KMS-11 (cell line): ENCODE data around the gene GRAMD1A.

ENCODE experiments used
- H2AFZ ChIP-seq: fragments of 200-600 bp; sonication (generic); 2 replicates; pipeline ENCODE4 v1.6.1; 2016; ENCODE audit warnings: antibody characterized with exemption, mixed run types, low read depth
- H3K27ac ChIP-seq: fragments of 200-600 bp; sonication (generic); 2 replicates; pipeline ENCODE4 v1.6.1; 2016; ENCODE audit warnings: mild to moderate bottlenecking, mixed run types
- H3K27me3 ChIP-seq: fragments of 200-600 bp; sonication (generic); 2 replicates; pipeline ENCODE4 v1.6.1; 2017; ENCODE audit warnings: mild to moderate bottlenecking, low read depth, mixed run types, moderate library complexity; ENCODE audit not compliant: insufficient read depth
- H3K36me3 ChIP-seq: fragments of 200-600 bp; sonication (generic); 2 replicates; pipeline ENCODE4 v1.6.1; 2017; ENCODE audit warnings: mild to moderate bottlenecking, mixed run types; ENCODE audit not compliant: insufficient read depth
- H3K4me1 ChIP-seq: fragments of 200-600 bp; sonication (generic); 2 replicates; pipeline ENCODE4 v1.6.1; 2016; ENCODE audit warnings: mild to moderate bottlenecking, low read depth, mixed run types; ENCODE audit not compliant: poor library complexity, severe bottlenecking
- H3K4me2 ChIP-seq: fragments of 200-600 bp; sonication (generic); 2 replicates; pipeline ENCODE4 v1.7.0; 2016; ENCODE audit warnings: mild to moderate bottlenecking, mixed run types
- H3K4me3 ChIP-seq: fragments of 200-600 bp; sonication (generic); IDR thresholded peaks from 2 replicates; pipeline ENCODE4 v1.6.1; 2017; ENCODE audit warnings: low read depth, low read length, mixed read lengths; ENCODE audit not compliant: insufficient read depth
- H3K79me2 ChIP-seq: fragments of 200-600 bp; sonication (generic); 2 replicates; pipeline ENCODE4 v1.6.1; 2016; ENCODE audit warnings: low read depth, mixed run types; ENCODE audit not compliant: insufficient read depth
- H3K9ac ChIP-seq: fragments of 200-600 bp; sonication (generic); 2 replicates; pipeline ENCODE4 v1.6.1; 2016; ENCODE audit warnings: mild to moderate bottlenecking, mixed run types
- H4K20me1 ChIP-seq: fragments of 200-600 bp; sonication (generic); 2 replicates; pipeline ENCODE4 v1.6.1; 2016; ENCODE audit warnings: mild to moderate bottlenecking, mixed run types; ENCODE audit not compliant: insufficient read depth
- TF ChIP-seq, protein P1 (sequence below): fragments of 200-600 bp; sonication (generic); conservative IDR thresholded peaks from 2 replicates; pipeline ENCODE4 v1.6.1; 2017; ENCODE audit warnings: low read depth, mild to moderate bottlenecking, antibody characterized with exemption, low read length, moderate library complexity, mixed read lengths

GRAMD1A gene

DNA sequence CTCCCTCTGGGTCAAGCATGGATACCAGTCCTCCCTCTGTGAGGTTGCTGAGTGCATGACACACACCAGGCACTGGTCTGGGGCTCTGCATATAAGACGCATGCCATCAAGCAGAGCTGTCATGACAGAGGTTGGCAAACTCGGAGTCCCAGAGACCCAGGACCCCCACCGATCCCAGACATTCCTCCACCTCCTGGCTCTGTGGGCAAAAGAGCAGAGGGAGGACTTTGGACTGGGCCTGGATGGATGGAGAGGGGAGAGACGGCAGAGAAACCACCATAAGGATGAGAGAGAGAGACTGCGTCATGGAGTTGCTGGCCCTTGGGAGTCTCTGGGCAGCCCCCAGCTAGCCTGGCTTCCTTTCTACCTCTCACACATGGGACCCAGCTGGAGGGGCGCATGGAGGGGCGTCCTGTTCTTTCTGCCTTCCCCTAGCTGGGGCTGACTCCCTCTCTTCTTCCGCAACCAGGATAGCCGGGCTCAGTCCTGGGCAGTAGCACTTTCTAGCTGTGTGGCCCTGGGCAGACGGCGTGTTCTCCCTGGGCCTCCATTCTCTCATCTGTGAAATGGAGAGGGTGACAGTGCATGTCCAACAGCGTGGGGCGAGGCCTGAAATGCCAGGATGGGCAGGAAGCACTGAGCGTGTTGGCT lies 43.0 kb downstream of the GRAMD1A start:
- H3K9ac ChIP-seq: no peak overlapping the region
- no peaks in the 10 kb centered on the region for H4K20me1 ChIP-seq
- no peak overlapping the region for H3K4me2 ChIP-seq
- H3K27me3 ChIP-seq: peaks cover 14% of the 10 kb centered on the region; the same call in 1 of the 2 replicates
- TF ChIP-seq, protein P1, sequence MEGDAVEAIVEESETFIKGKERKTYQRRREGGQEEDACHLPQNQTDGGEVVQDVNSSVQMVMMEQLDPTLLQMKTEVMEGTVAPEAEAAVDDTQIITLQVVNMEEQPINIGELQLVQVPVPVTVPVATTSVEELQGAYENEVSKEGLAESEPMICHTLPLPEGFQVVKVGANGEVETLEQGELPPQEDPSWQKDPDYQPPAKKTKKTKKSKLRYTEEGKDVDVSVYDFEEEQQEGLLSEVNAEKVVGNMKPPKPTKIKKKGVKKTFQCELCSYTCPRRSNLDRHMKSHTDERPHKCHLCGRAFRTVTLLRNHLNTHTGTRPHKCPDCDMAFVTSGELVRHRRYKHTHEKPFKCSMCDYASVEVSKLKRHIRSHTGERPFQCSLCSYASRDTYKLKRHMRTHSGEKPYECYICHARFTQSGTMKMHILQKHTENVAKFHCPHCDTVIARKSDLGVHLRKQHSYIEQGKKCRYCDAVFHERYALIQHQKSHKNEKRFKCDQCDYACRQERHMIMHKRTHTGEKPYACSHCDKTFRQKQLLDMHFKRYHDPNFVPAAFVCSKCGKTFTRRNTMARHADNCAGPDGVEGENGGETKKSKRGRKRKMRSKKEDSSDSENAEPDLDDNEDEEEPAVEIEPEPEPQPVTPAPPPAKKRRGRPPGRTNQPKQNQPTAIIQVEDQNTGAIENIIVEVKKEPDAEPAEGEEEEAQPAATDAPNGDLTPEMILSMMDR: no peak
- H3K36me3 ChIP-seq: no peaks in the 10 kb centered on the region
- no peaks in the 10 kb centered on the region for H3K4me1 ChIP-seq
- no peak overlapping the region for H2AFZ ChIP-seq
- no peaks in the 10 kb centered on the region for H3K79me2 ChIP-seq
- H3K4me3 ChIP-seq: no peak overlapping the region
- no peak overlapping the region for H3K27ac ChIP-seq

GRCh38 chr19:35043906-35044305 lies 43.8 kb downstream of the GRAMD1A start:
- no peaks in the 10 kb centered on the region for H3K36me3 ChIP-seq
- H4K20me1 ChIP-seq: no peaks in the 10 kb centered on the region
- peaks cover 12% of the 10 kb centered on the region; the same call in 1 of the 2 replicates for H3K27me3 ChIP-seq
- H2AFZ ChIP-seq: no peak overlapping the region
- H3K4me2 ChIP-seq: no peak overlapping the region
- no peak overlapping the region for H3K9ac ChIP-seq
- H3K4me1 ChIP-seq: no peaks in the 10 kb centered on the region
- no peaks in the 10 kb centered on the region for H3K79me2 ChIP-seq
- no peak overlapping the region for H3K27ac ChIP-seq
- H3K4me3 ChIP-seq: no peak overlapping the region
- TF ChIP-seq, protein P1: no peak

DNA sequence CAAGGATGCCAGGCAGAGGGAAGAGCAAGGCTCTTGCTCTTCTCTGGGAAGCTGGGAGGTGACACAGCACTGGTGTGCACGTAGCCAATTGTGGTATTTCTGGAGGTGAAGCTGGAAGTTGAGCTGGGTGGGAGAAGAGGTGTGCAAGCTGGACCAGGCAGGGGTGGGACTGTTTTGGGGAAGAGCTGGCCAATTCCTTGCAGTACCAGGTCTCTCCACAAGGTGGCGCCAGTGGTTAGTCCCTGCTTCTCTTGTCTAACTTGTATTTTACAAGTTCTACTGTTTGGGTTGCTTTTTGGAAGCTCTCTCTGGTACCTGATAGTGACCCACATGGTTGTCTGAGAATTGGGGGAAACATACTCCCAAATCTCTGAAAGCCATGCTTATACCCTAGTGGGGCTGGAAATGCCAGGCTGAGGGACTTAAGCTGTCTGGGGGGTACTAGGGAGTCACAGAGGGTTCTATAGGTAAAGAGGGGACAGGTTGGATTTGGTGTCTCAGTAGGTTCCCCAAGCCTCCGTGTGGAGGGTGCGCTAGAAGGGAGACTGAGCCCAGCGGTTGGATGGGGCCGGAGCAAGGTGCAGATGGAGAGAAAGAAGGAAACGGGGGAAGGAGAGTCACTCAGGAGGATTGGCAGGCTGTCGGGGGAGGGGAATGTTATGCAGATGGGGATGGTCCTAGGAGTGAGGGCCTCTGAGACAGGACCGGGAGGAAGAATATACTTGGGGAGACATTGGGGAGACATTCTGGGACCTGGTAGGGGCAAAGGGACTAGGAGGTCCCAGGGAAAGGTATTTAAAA lies 44.4 kb downstream of the GRAMD1A start:
- Histone ChIP-seq H3K4me3 (no peak overlapping the region), H3K4me2 (no peak overlapping the region), H3K27me3 (peaks cover 12% of the 10 kb centered on the region; the same call in 1 of the 2 replicates), H4K20me1 (no peaks in the 10 kb centered on the region), H3K79me2 (no peaks in the 10 kb centered on the region), H3K9ac (no peak overlapping the region), H3K4me1 (no peaks in the 10 kb centered on the region), H3K36me3 (no peaks in the 10 kb centered on the region), H3K27ac (no peak overlapping the region), H2AFZ (no peak overlapping the region)
- TF ChIP-seq, protein P1: peak; percentile 85

DNA sequence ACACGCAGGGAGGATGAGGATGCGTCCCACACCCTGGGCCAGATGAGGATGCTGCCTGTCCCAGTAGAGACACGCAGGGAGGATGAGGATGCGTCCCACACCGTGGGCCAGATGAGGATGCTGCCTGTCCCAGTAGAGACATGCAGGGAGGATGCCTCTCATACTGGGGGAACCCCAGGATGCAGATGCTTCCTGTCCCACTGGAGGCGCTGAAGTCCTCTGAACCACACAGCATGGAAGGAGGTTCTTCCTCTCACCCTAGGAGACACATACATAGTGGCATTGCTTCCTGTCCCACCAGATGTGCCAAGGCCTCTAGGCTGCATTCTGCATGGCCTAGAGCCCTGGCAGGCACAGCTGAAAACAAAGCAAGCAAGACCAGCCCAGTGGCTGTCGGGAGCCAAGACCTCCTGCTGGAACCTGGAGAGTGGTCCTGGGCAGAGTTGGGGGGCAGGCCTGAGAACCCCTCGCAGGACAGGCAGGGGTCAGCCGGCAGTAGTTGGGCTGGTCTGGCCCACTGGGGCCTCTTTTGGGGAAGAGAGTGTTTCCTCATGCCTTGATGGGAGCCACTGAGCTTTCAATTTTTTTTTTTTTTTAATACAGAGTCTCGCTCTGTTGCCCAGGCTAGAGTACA lies 45.7 kb downstream of the GRAMD1A start:
- Histone ChIP-seq H3K4me3 (no peak overlapping the region), H3K27ac (no peak overlapping the region), H3K4me2 (no peak overlapping the region), H3K27me3 (peaks cover 6% of the 10 kb centered on the region; the same call in 1 of the 2 replicates), H2AFZ (no peak overlapping the region), H3K79me2 (no peaks in the 10 kb centered on the region), H3K4me1 (no peaks in the 10 kb centered on the region), H3K36me3 (no peaks in the 10 kb centered on the region), H3K9ac (no peak overlapping the region), H4K20me1 (no peaks in the 10 kb centered on the region)
- TF ChIP-seq, protein P1: no peak; the same call in 1 of the 2 replicates
